ENCODE data around the gene MED12L. TPM values are rescaled to one million over a fixed set of nuclear protein-coding genes. Genes with fewer than 3 reads are reported as not detected.

Gene MED12L
- total RNA-seq, 1 donor from 2014 or later: 0.43 TPM

DNA sequence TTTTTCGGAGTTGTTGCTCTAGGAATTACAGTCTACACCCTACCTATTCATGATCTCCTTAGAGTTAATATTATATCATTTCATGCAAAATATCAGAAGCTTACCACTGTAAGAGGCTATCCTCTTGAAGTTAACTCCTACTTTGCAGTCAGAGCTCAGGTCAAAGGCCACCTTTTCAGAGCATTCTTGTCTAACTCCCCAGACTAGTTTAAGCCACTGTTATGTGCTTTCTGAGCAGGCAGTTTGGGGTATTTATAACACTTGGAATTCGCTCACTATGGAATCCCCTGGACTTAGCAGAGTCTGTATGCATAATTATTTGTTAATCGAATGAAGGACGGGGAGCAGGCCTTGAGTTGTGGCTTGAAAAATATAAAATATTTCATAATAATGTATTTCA, 21.7 kb downstream of the MED12L start:
- Histone ChIP-seq H3K27ac (no peak overlapping the region), H3K4me1 (no peaks in the 10 kb centered on the region), H3K4me3 (no peak overlapping the region), H3K27me3 (no peaks in the 10 kb centered on the region), H3K9me3 (no peaks in the 10 kb centered on the region), H3K36me3 (no peaks in the 10 kb centered on the region)
- DNase-seq (ENCODE audit: low spot score in 2 of 2): no peak
- TF ChIP-seq, protein P1, sequence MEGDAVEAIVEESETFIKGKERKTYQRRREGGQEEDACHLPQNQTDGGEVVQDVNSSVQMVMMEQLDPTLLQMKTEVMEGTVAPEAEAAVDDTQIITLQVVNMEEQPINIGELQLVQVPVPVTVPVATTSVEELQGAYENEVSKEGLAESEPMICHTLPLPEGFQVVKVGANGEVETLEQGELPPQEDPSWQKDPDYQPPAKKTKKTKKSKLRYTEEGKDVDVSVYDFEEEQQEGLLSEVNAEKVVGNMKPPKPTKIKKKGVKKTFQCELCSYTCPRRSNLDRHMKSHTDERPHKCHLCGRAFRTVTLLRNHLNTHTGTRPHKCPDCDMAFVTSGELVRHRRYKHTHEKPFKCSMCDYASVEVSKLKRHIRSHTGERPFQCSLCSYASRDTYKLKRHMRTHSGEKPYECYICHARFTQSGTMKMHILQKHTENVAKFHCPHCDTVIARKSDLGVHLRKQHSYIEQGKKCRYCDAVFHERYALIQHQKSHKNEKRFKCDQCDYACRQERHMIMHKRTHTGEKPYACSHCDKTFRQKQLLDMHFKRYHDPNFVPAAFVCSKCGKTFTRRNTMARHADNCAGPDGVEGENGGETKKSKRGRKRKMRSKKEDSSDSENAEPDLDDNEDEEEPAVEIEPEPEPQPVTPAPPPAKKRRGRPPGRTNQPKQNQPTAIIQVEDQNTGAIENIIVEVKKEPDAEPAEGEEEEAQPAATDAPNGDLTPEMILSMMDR (IDR thresholded peaks at IDR 0.05): no peak
- intact Hi-C loops (cut with DNase I): no loop called here

DNA sequence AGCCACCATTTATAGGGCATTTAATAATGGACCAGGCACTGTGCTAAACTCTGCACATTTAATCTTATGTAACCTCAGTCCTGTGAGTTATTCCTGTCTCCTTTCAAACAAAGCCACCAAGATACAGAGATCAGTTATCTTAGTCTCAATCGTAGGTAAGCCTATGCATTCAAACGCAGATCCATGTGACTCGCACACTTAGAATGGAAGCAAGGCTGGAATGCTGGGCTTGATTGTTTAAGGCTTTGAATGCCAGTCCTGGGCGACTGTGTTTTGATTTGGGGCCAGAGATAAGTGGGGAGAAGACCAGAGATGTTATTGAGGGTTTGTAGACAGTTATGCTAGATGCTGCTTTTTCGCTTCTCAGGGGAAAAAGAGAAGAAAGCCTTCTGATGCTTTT, 22.2 kb downstream of the MED12L start:
- Histone ChIP-seq H3K36me3 (no peaks in the 10 kb centered on the region), H3K4me1 (no peaks in the 10 kb centered on the region), H3K27me3 (no peaks in the 10 kb centered on the region), H3K27ac (no peak overlapping the region), H3K4me3 (no peak overlapping the region), H3K9me3 (no peaks in the 10 kb centered on the region)
- intact Hi-C loops (cut with DNase I): no loop called here
- DNase-seq (ENCODE audit: low spot score in 2 of 2): no peak
- TF ChIP-seq, protein P1 (IDR thresholded peaks at IDR 0.05): no peak

DNA sequence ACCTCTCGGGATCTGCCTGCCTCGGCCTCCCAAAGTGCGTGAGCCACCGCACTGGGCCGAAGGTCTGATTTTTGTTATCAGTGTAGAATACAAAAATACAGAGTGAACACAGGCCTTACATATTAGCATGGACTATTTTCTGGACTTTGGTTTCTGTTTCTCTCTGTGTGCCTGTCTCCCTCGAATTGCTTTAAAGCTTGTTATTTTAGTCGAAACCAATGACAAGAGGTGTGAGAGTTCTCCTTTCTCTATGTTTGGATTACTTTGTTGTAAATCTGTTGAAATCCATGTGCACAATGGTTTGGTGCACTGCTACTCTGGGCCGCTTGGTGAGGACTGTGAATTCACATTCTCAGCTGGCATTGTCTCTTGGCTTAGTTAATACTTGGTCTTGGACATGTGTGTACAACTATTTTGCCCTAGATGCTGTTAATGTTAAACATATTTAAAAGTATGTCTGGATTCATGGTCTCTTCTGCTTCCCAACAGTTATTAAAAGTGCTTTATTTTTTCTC, 23.9 kb downstream of the MED12L start:
- H3K27ac ChIP-seq: no peak overlapping the region
- TF ChIP-seq, protein P1 (IDR thresholded peaks at IDR 0.05): no peak
- H3K27me3 ChIP-seq: no peaks in the 10 kb centered on the region
- no peaks in the 10 kb centered on the region for H3K4me1 ChIP-seq
- no peak for DNase-seq (ENCODE audit: low spot score in 2 of 2)
- intact Hi-C loops (cut with DNase I): no loop called here
- no peaks in the 10 kb centered on the region for H3K9me3 ChIP-seq
- no peak overlapping the region for H3K4me3 ChIP-seq
- no peaks in the 10 kb centered on the region for H3K36me3 ChIP-seq

DNA sequence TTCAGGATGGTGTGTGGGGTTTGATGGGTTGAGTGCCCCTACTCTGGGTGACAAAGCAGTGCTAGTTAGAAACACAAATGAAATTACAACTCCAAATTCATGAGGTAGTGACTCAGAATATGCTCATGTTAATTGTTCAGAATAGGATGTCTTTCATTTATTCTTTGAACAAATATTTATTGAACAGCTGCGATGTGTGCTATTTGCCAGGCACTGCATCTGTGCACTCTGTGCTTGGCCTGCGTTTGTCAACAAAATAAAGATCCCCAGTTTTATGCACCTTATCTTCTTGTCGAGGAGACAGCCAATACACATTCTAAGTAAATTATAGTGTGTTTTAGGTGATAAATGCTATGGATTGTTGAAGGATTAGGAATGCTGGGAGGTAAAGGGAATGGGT, 27.3 kb downstream of the MED12L start:
- no peak overlapping the region for H3K4me3 ChIP-seq
- no peaks in the 10 kb centered on the region for H3K27me3 ChIP-seq
- no peaks in the 10 kb centered on the region for H3K36me3 ChIP-seq
- no peak overlapping the region for H3K27ac ChIP-seq
- intact Hi-C loops (cut with DNase I): no loop called here
- no peaks in the 10 kb centered on the region for H3K9me3 ChIP-seq
- H3K4me1 ChIP-seq: no peaks in the 10 kb centered on the region
- TF ChIP-seq, protein P1 (IDR thresholded peaks at IDR 0.05): no peak
- no peak for DNase-seq (ENCODE audit: low spot score in 2 of 2)

DNA sequence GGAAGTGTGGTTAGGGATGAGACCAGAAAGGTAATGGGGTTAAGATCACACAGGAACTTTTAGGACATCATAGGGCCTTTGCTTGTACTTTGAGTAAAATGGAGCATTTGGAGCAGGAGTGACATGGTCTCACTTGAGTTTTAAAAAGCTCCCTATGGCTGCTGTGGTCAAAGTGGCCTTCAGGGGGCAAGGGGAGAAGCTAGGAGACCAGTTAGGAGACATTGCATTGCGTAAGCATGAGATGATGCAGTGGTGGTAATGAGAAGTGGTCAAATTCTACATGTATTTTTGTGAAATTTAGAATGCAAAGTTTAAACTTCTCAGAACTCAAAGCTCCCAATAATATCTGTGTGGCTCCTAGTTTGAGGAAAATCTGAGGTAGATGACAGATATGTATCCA, 27.9 kb downstream of the MED12L start:
- Histone ChIP-seq H3K9me3 (no peaks in the 10 kb centered on the region), H3K36me3 (no peaks in the 10 kb centered on the region), H3K4me1 (no peaks in the 10 kb centered on the region), H3K27ac (no peak overlapping the region), H3K4me3 (no peak overlapping the region), H3K27me3 (no peaks in the 10 kb centered on the region)
- TF ChIP-seq, protein P1 (IDR thresholded peaks at IDR 0.05): no peak
- DNase-seq (ENCODE audit: low spot score in 2 of 2): no peak
- intact Hi-C loops (cut with DNase I): no loop called here

DNA sequence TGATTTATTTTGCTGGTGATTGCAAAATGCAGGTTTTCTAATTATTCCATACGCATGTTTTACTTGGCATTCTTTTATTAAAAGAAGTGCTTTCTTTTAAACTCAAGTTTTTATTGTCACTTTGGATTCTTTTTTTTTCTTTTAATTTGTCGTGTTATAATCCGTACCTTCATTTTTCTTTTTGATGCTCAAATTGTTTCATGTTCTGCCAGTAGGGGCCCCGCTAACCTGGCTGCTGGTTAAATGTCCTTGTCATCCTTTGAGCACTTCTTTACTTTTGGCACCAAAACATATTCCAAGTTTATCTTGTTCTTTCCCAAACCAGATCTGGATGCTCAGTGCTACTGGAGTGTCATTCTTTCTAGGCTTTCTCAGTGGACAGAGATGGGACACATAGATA, 31.6 kb downstream of the MED12L start:
- no peaks in the 10 kb centered on the region for H3K4me1 ChIP-seq
- H3K27me3 ChIP-seq: no peaks in the 10 kb centered on the region
- no peaks in the 10 kb centered on the region for H3K36me3 ChIP-seq
- no peak overlapping the region for H3K4me3 ChIP-seq
- no peak overlapping the region for H3K27ac ChIP-seq
- no peak for DNase-seq (ENCODE audit: low spot score in 2 of 2)
- TF ChIP-seq, protein P1 (IDR thresholded peaks at IDR 0.05): no peak
- no peaks in the 10 kb centered on the region for H3K9me3 ChIP-seq
- intact Hi-C loops (cut with DNase I): no loop called here
